ENCODE data around the gene SUPT3H. TPM values are rescaled to one million over a fixed set of nuclear protein-coding genes. Genes with fewer than 3 reads are reported as not detected.

The SUPT3H gene
- total and polyA plus RNA-seq, 2 of the 8 experiments (the other 6 are each of a cell fraction or from before 2014, with no cell fraction given) = 18.8 to 23.0 TPM

GRCh38 chr6:45377554-45378333, at the start of gene SUPT3H (continued):
- TF ChIP-seq EP300 (IDR thresholded peaks at IDR 0.05; ENCODE audit: borderline replicate concordance in 1 of 2, low read depth in 2 of 2, low read length in 2 of 2) (no peak), POLR2AphosphoS5 (IDR thresholded peaks at IDR 0.05; ENCODE audit: low read depth, low read length) (peak; percentile 86), CHD1 (IDR thresholded peaks at IDR 0.05; ENCODE audit: low read depth, low read length) (no peak), BCL11A (IDR thresholded peaks at IDR 0.05; ENCODE audit: low read depth in 2 of 2, low read length in 2 of 2) (no peak), FOSL1 (IDR thresholded peaks at IDR 0.05; ENCODE audit: insufficient read depth, low read depth, low read length) (peak; percentile 87), SIN3A (conservative IDR thresholded peaks at IDR 0.05 in 1 of 2, IDR thresholded peaks at IDR 0.05 in 1 of 2; ENCODE audit: low read depth in 1 of 2, low read length in 2 of 2) (0 out of 4 replicates have a peak, but pooled peaks of 1 of the 2 experiments have one; percentile 24), SP2 (IDR thresholded peaks at IDR 0.05; ENCODE audit: low read length) (no peak), E2F6 (IDR thresholded peaks at IDR 0.05) (peak; percentile 41), YY1 (IDR thresholded peaks at IDR 0.05; ENCODE audit: low read depth, low read length) (peak; percentile 88)
